Transverse colon (tissue), 4 donors: ENCODE data around the gene TMEM132D.

Source experiments
- EP300 ChIP-seq: sonication (generic); formaldehyde crosslinking; IDR thresholded peaks from one replicate; pipeline ENCODE4 v1.6.1; 2017; ENCODE audit warnings: antibody characterized with exemption, low read depth
- POLR2A ChIP-seq: fragments of 450-650 bp; IDR thresholded peaks from one replicate; pipeline ENCODE4 v1.6.1; 2016; ENCODE audit warnings: antibody characterized with exemption, mild to moderate bottlenecking, moderate library complexity
- POLR2AphosphoS5 ChIP-seq, 3 donors: sonication (generic); formaldehyde crosslinking; IDR thresholded peaks; one replicate each; pipeline ENCODE4 v1.6.1; 2016; ENCODE audit warnings: antibody characterized with exemption in 3 of 3
- TF ChIP-seq, protein P1 (sequence below), 5 experiments: fragments of 200-600 bp in 3 of 5; fragments of 450-650 bp in 2 of 5; sonication (generic) in 3 of 5; IDR thresholded peaks; 1 replicate in 2 of 5; 2 replicates in 3 of 5; pipeline ENCODE4 v1.5.1; 2016 to 2017; ENCODE audit warnings: antibody characterized with exemption in 5 of 5, inconsistent platforms in 3 of 5, mild to moderate bottlenecking in 2 of 5, moderate library complexity in 1 of 5

GRCh38 chr12:129540954-129541353, 362.9 kb downstream of the TMEM132D start:
- TF ChIP-seq POLR2A (no peak), POLR2AphosphoS5 (IDR thresholded peaks at IDR 0.05) (no peak), EP300 (no peak)
- TF ChIP-seq, protein P1, sequence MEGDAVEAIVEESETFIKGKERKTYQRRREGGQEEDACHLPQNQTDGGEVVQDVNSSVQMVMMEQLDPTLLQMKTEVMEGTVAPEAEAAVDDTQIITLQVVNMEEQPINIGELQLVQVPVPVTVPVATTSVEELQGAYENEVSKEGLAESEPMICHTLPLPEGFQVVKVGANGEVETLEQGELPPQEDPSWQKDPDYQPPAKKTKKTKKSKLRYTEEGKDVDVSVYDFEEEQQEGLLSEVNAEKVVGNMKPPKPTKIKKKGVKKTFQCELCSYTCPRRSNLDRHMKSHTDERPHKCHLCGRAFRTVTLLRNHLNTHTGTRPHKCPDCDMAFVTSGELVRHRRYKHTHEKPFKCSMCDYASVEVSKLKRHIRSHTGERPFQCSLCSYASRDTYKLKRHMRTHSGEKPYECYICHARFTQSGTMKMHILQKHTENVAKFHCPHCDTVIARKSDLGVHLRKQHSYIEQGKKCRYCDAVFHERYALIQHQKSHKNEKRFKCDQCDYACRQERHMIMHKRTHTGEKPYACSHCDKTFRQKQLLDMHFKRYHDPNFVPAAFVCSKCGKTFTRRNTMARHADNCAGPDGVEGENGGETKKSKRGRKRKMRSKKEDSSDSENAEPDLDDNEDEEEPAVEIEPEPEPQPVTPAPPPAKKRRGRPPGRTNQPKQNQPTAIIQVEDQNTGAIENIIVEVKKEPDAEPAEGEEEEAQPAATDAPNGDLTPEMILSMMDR (IDR thresholded peaks at IDR 0.05): no peak
